ENCODE results near the gene PSMC3. TPM values are rescaled to one million over a fixed set of nuclear protein-coding genes. Genes with fewer than 3 reads are reported as not detected.
"Not testable (repeated sequence)": the region's sequence is repeated elsewhere in the genome, so short reads cannot be mapped to it uniquely, and the experiment has no call there.

PSMC3 gene
- total RNA-seq = 100 to 1,000 TPM; 175 to 216 TPM

- H3K27ac Mint-ChIP-seq = peak within 1 kb of the TSS; percentile 98 to 99
- H3K27me3 Mint-ChIP-seq = no peaks in the 10 kb centered on the region
- DNase-seq (ENCODE audit: low spot score) (peak; percentile 99), ATAC-seq (peak; percentile 97 to 98)
- H3K36me3 Mint-ChIP-seq = peaks cover 24% of the 10 kb centered on the region
- peak within 1 kb of the TSS; percentile 92 for H3K4me3 Mint-ChIP-seq
- peaks cover 23 to 30% of the 10 kb centered on the region in 2 donors for H3K4me1 Mint-ChIP-seq (ENCODE audit: low read depth in 2 of 2)
- no peaks in the 10 kb centered on the region for H3K9me3 Mint-ChIP-seq
These were observed at the start of gene PSMC3 for GRCh38 chr11:47426062-47426956. Gene PSMC3, minus strand, starts transcription at chr11:47426439. Its CDS starts 160 bp downstream, at chr11:47426279.

DNA sequence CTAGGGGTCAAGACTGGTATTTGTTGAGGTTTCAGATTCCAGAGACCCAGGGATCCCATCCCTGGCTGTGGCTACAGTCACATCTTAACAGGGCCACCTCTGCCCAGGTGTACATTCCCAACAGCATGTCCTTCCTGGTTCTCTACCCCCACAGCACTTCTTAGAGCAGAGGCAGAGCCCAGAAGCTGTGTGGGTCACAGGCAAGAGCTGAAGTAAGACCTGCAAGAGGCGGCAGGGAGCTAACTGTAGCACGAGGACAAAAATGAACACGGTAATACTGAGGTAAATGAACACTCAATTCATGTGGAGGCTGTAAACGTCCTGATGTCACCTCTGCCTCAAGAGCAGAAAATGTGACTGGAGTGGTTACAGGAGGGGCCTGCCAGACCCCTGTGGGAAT is 44.4 kb upstream of the PSMC3 start:
- Mint-ChIP-seq H3K27me3 (no peaks in the 10 kb centered on the region), H3K4me3 (no peak overlapping the region), H3K4me1 (ENCODE audit: low read depth in 2 of 2) (peaks cover 16 to 17% of the 10 kb centered on the region in 2 donors), H3K9me3 (no peaks in the 10 kb centered on the region), H3K36me3 (peaks cover 19% of the 10 kb centered on the region), H3K27ac (peak overlapping the region in 1 of 2 donors; percentile 49)
- DNase-seq (ENCODE audit: low spot score) = no peak
- ATAC-seq = no peak

DNA sequence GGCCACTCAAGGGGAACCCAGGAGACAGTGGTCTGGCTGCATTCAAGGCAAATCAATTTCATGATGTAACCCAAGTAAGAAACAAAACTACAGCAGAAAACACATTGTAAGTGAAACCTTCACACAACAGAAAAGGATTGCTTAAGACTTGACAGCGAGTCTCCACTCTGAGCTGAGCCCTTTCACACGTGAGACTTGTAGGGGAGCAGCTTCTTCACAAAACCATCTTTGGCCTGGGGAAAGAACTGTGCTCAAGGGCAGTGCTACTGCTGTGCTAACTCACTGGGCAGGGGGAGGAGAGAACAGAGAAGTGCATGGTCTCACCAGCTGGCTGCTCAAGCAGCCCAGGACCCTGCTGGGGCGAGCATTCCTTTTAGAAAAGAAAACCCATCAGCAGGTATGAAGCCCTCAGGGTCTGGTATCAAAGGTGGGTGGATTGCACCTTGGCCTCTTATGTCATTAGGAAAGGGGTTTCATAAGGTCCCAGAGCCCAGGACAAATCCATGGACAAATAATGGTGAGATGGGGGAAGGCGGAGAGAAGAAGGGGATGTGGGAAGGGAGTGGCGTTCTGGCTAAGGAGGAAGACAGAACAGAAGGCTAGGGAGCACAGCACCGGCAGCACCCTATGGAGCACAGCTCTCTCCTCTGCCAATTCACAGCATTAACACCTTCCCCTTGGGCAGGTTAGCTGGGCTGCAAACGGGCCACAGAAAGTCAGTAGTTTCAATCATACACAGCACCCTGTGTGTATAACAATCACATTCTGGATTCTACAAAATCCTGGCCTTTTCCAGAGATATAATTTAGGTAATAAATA is 43.3 kb upstream of the PSMC3 start:
- Mint-ChIP-seq H3K27ac (peak overlapping the region; percentile 27 to 86), H3K9me3 (no peaks in the 10 kb centered on the region), H3K27me3 (no peaks in the 10 kb centered on the region), H3K4me3 (no peak overlapping the region), H3K4me1 (ENCODE audit: low read depth in 2 of 2) (peaks cover 16 to 21% of the 10 kb centered on the region in 2 donors), H3K36me3 (peaks cover 15% of the 10 kb centered on the region)
- DNase-seq (ENCODE audit: low spot score) (no peak), ATAC-seq (peak; percentile 51 to 70)

GRCh38 chr11:47468598-47469214 is 42.5 kb upstream of the PSMC3 start:
- peak overlapping the region; percentile 27 to 86 for H3K27ac Mint-ChIP-seq
- DNase-seq (ENCODE audit: low spot score) (no peak), ATAC-seq (no peak)
- peaks cover 12 to 23% of the 10 kb centered on the region in 2 donors for H3K4me1 Mint-ChIP-seq (ENCODE audit: low read depth in 2 of 2)
- H3K9me3 Mint-ChIP-seq = no peaks in the 10 kb centered on the region
- H3K36me3 Mint-ChIP-seq = peaks cover 10% of the 10 kb centered on the region
- no peak overlapping the region for H3K4me3 Mint-ChIP-seq
- no peaks in the 10 kb centered on the region for H3K27me3 Mint-ChIP-seq

DNA sequence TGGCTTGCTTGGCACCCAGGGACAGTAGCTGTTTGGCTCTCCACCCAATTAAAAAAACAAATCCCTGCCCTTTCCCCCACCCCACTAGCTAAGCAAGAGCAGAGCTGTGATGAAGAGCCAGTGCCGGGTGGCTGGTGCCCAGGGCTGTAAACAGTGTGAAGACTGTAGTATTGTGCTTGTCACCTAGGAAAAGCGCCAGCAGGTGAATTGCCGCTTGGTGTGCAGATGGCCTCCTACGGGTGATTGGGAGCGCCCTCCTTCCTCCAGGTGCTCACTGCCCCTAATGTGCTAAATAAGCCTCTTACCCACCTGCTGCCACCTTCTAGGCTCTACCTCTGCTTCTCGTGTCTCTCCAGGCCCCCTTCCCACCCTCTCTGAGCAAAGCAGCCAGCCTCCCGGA is 41.1 kb upstream of the PSMC3 start:
- Mint-ChIP-seq H3K27me3 (no peaks in the 10 kb centered on the region), H3K4me3 (no peak overlapping the region), H3K36me3 (peaks cover 10% of the 10 kb centered on the region), H3K9me3 (no peaks in the 10 kb centered on the region), H3K4me1 (ENCODE audit: low read depth in 2 of 2) (peaks cover 12 to 23% of the 10 kb centered on the region in 2 donors), H3K27ac (peak overlapping the region; percentile 27 to 42)
- ATAC-seq (no peak), DNase-seq (ENCODE audit: low spot score) (no peak)

- Mint-ChIP-seq H3K4me3 (no peak overlapping the region), H3K27ac (no peak overlapping the region), H3K4me1 (ENCODE audit: low read depth in 2 of 2) (peaks cover 12 to 25% of the 10 kb centered on the region in 2 donors), H3K9me3 (no peaks in the 10 kb centered on the region), H3K36me3 (peaks cover 10% of the 10 kb centered on the region), H3K27me3 (no peaks in the 10 kb centered on the region)
- ATAC-seq (peak; percentile 8 to 66), DNase-seq (ENCODE audit: low spot score) (no peak)
These were observed 40.5 kb upstream of the PSMC3 start for GRCh38 chr11:47466701-47467250.

- no peak for DNase-seq (ENCODE audit: low spot score)
- Mint-ChIP-seq H3K36me3 (peaks cover 10% of the 10 kb centered on the region), H3K9me3 (no peaks in the 10 kb centered on the region), H3K27ac (peak overlapping the region; percentile 43 to 46), H3K4me1 (ENCODE audit: low read depth in 2 of 2) (peaks cover 12 to 25% of the 10 kb centered on the region in 2 donors), H3K27me3 (no peaks in the 10 kb centered on the region), H3K4me3 (no peak overlapping the region)
- ATAC-seq = no peak
These were observed 40.0 kb upstream of the PSMC3 start for GRCh38 chr11:47466201-47466600.

DNA sequence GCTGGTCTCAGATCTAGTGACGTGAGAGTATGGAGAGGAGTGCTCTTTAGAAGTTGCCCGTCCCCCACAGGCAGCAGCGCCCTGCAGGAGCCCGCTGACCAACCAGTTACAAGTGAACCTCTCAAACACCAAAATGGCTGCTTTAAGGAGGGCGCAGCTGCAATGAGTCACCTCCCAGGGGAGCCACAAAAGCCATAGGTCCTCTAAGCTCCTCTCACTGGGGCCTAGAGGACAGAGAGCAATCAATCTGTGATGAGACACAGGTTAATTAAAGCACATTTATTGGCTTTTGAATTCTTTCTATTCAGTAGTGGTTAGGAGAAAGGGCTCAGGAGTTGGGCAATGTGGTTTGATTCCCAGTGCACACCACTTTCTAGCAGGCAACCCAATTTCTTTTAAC is 38.2 kb upstream of the PSMC3 start:
- Mint-ChIP-seq H3K9me3 (no peaks in the 10 kb centered on the region), H3K27ac (no peak overlapping the region), H3K4me3 (no peak overlapping the region), H3K4me1 (ENCODE audit: low read depth in 2 of 2) (peaks cover 12 to 21% of the 10 kb centered on the region in 2 donors), H3K27me3 (no peaks in the 10 kb centered on the region), H3K36me3 (peaks cover 10% of the 10 kb centered on the region)
- DNase-seq (ENCODE audit: low spot score) (no peak), ATAC-seq (peak in 1 of 2 donors; percentile 26)

- DNase-seq (ENCODE audit: low spot score) (no peak), ATAC-seq (no peak)
- no peaks in the 10 kb centered on the region for H3K27me3 Mint-ChIP-seq
- peak overlapping the region in 1 of 2 donors; percentile 59 for H3K27ac Mint-ChIP-seq
- H3K4me1 Mint-ChIP-seq (ENCODE audit: low read depth in 2 of 2) = peaks cover 0 to 8% of the 10 kb centered on the region in 2 donors
- H3K36me3 Mint-ChIP-seq = no peaks in the 10 kb centered on the region
- no peaks in the 10 kb centered on the region for H3K9me3 Mint-ChIP-seq
- H3K4me3 Mint-ChIP-seq = no peak overlapping the region
These were observed 35.6 kb upstream of the PSMC3 start for GRCh38 chr11:47461876-47462275.

DNA sequence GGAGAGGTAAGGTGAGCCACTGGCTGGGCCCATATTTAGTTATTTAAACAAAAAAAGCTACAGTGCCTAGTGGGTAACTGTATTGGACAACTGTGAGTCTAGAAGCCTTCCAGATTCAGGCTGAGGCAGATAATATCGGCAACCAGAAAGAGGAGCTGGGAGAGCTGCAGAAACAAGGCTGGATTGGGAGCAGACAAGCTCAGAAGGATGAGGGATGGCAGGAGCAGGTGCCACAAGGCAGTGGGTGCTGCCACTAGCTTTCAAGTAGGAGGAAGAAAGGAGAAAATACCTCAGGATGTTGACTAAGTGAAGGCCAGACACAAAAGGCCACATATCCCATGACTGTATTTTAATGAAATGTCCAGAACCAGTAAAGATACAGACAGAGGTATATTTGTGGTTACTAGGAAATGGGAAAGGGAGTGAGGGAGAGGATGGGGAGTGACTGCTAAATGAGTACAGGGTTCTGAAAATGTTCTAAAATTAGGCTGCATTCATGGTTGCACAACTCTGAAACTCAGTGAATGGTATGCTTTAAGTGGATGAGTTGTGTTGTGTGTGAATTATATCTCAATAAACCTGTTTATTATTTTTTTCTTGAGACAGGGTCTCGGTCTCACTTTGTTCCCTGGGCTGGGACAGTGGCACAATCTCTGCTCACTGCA is 34.5 kb upstream of the PSMC3 start:
- peaks cover 0 to 8% of the 10 kb centered on the region in 2 donors for H3K4me1 Mint-ChIP-seq (ENCODE audit: low read depth in 2 of 2)
- no peaks in the 10 kb centered on the region for H3K36me3 Mint-ChIP-seq
- H3K9me3 Mint-ChIP-seq = no peaks in the 10 kb centered on the region
- no peak overlapping the region for H3K27ac Mint-ChIP-seq
- ATAC-seq = no peak
- no peaks in the 10 kb centered on the region for H3K27me3 Mint-ChIP-seq
- DNase-seq (ENCODE audit: low spot score) = no peak
- H3K4me3 Mint-ChIP-seq = no peak overlapping the region

DNA sequence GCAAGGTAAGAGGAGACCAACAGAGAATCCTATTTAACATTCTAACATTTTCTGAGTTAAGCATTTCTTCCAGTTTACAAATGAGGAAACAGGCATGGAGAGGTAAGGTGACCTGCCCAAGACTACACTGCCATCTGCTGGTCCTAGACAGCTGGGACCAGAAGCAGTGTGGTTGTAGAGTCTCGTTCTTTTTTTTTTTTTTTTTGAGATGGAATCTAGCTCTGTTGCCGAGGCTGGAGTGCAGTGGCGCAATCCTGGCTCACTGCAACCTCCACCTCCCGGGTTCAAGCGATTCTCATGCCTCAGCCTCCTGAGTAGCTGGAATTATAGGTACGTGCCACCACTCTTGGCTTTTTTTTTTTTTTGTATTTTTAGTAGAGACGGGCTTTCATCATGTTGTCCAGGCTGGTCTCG is 28.0 kb upstream of the PSMC3 start:
- DNase-seq (ENCODE audit: low spot score) (peak; percentile 67), ATAC-seq (peak; percentile 80 to 85)
- not testable (repeated sequence) for H3K27ac Mint-ChIP-seq; H3K36me3 Mint-ChIP-seq; H3K4me3 Mint-ChIP-seq; H3K27me3 Mint-ChIP-seq; H3K9me3 Mint-ChIP-seq; H3K4me1 Mint-ChIP-seq (ENCODE audit: low read depth in 2 of 2)

GRCh38 chr11:47453365-47453764 is 27.1 kb upstream of the PSMC3 start:
- ATAC-seq (no peak), DNase-seq (ENCODE audit: low spot score) (no peak)
- peaks cover 3 to 4% of the 10 kb centered on the region in 2 donors for H3K4me1 Mint-ChIP-seq (ENCODE audit: low read depth in 2 of 2)
- no peak overlapping the region for H3K4me3 Mint-ChIP-seq
- H3K27me3 Mint-ChIP-seq = no peaks in the 10 kb centered on the region
- H3K27ac Mint-ChIP-seq = no peak overlapping the region
- no peaks in the 10 kb centered on the region for H3K9me3 Mint-ChIP-seq
- no peaks in the 10 kb centered on the region for H3K36me3 Mint-ChIP-seq

- no peaks in the 10 kb centered on the region for H3K27me3 Mint-ChIP-seq
- no peak overlapping the region for H3K4me3 Mint-ChIP-seq
- DNase-seq (ENCODE audit: low spot score) = no peak
- H3K36me3 Mint-ChIP-seq = no peaks in the 10 kb centered on the region
- no peak overlapping the region for H3K27ac Mint-ChIP-seq
- peaks cover 4 to 6% of the 10 kb centered on the region in 2 donors for H3K4me1 Mint-ChIP-seq (ENCODE audit: low read depth in 2 of 2)
- ATAC-seq = no peak
- H3K9me3 Mint-ChIP-seq = no peaks in the 10 kb centered on the region
These were observed 25.8 kb upstream of the PSMC3 start for GRCh38 chr11:47451990-47452389.

Data from natural killer cell treated with Interleukin-12 subunit alpha and Interleukin-12 subunit beta and Interleukin-15 and Interleukin-18, amount 100 ng/mL, for 72 hours (primary cell).